HepG2 (cell line): ENCODE measurements around the gene POMT1. TPM values are rescaled to one million over a fixed set of nuclear protein-coding genes. Genes with fewer than 3 reads are reported as not detected.

ENCODE experiments used
- GLMP ChIP-seq: sonication (generic); formaldehyde crosslinking; IDR thresholded peaks from 2 replicates; pipeline ENCODE4 v1.9.0; 2021; ENCODE audit warnings: missing genetic modification reagents, mild to moderate bottlenecking, borderline replicate concordance
- HNRNPL ChIP-seq: fragments of 200-400 bp; formaldehyde crosslinking; IDR thresholded peaks from 2 replicates; pipeline ENCODE4 v1.6.1; 2017; ENCODE audit warnings: mild to moderate bottlenecking, low read depth, low read length
- HOXA5 ChIP-seq: sonication (generic); formaldehyde crosslinking; IDR thresholded peaks from 2 replicates; pipeline ENCODE4 v1.4.0; 2020; ENCODE audit warnings: missing genetic modification reagents
- MXI1 ChIP-seq: IDR thresholded peaks from 3 replicates; pipeline ENCODE4 v1.6.1; 2012; ENCODE audit warnings: low read depth, low read length, inconsistent platforms, borderline replicate concordance
- NONO ChIP-seq, 2 experiments: fragments of 450-650 bp in 1 of 2; sonication (generic) in 1 of 2; formaldehyde crosslinking in 1 of 2; IDR thresholded peaks in 1 of 2; conservative IDR thresholded peaks in 1 of 2; 2 replicates each; pipeline versions ENCODE4 v1.6.1 to v1.8.0; 2017 to 2022; ENCODE audit warnings: mild to moderate bottlenecking in 1 of 2, missing genetic modification reagents in 1 of 2, moderate library complexity in 1 of 2
- RCOR2 ChIP-seq: IDR thresholded peaks from 2 replicates; pipeline ENCODE4 v1.6.1; 2016; ENCODE audit warnings: missing biosample characterization, missing genetic modification reagents
- REL ChIP-seq: sonication (generic); formaldehyde crosslinking; conservative IDR thresholded peaks from 2 replicates; pipeline ENCODE4 v1.8.0; 2022; ENCODE audit warnings: mild to moderate bottlenecking, missing genetic modification reagents, moderate library complexity
- REPIN1 ChIP-seq: sonication (generic); formaldehyde crosslinking; IDR thresholded peaks from 2 replicates; pipeline ENCODE4 v1.8.0; 2022; ENCODE audit warnings: missing genetic modification reagents, low read depth, mild to moderate bottlenecking, borderline replicate concordance
- SIX4 ChIP-seq: sonication (generic); formaldehyde crosslinking; IDR thresholded peaks from 2 replicates; pipeline ENCODE4 v1.4.0; 2020; ENCODE audit warnings: missing genetic modification reagents
- SRF ChIP-seq: IDR thresholded peaks from 2 replicates; pipeline ENCODE4 v1.6.1; 2011; ENCODE audit warnings: mild to moderate bottlenecking, low read depth, low read length, moderate library complexity
- TBX2 ChIP-seq: sonication (generic); formaldehyde crosslinking; IDR thresholded peaks from 2 replicates; pipeline ENCODE4 v1.5.0; 2020; ENCODE audit warnings: missing genetic modification reagents, mild to moderate bottlenecking, borderline replicate concordance
- TCF7L2 ChIP-seq: IDR thresholded peaks from 2 replicates; pipeline ENCODE4 v1.6.1; 2011; ENCODE audit warnings: mild to moderate bottlenecking, low read depth, low read length, moderate library complexity
- ZNF407 ChIP-seq: sonication (generic); formaldehyde crosslinking; IDR thresholded peaks from one replicate; pipeline ENCODE4 v1.5.1; 2020; ENCODE audit warnings: mild to moderate bottlenecking, missing genetic modification reagents; ENCODE audit errors: not compliant biosample characterization
- ZNF446 ChIP-seq: sonication (generic); formaldehyde crosslinking; IDR thresholded peaks from 2 replicates; pipeline ENCODE4 v1.5.0; 2020; ENCODE audit warnings: mild to moderate bottlenecking, missing genetic modification reagents
- ZNF496 ChIP-seq: sonication (generic); formaldehyde crosslinking; IDR thresholded peaks from 2 replicates; pipeline ENCODE4 v1.8.1; 2023; ENCODE audit warnings: mild to moderate bottlenecking, moderate library complexity, missing genetic modification reagents; ENCODE audit not compliant: insufficient replicate concordance
- ZNF597 ChIP-seq: sonication (generic); formaldehyde crosslinking; IDR thresholded peaks from 2 replicates; pipeline ENCODE4 v1.5.0; 2020; ENCODE audit warnings: missing genetic modification reagents
- ZNF7 ChIP-seq: IDR thresholded peaks from 2 replicates; pipeline ENCODE4 v1.6.1; 2016; ENCODE audit warnings: missing biosample characterization, missing genetic modification reagents
- ZNF713 ChIP-seq: sonication (generic); formaldehyde crosslinking; IDR thresholded peaks from 2 replicates; pipeline ENCODE4 v1.4.0; 2020; ENCODE audit warnings: mild to moderate bottlenecking, missing genetic modification reagents
- ZSCAN29 ChIP-seq: sonication (generic); formaldehyde crosslinking; conservative IDR thresholded peaks from 2 replicates; pipeline ENCODE4 v1.4.0; 2020; ENCODE audit warnings: mild to moderate bottlenecking, missing genetic modification reagents
- polyA plus RNA-seq, 8 experiments: library from polyadenylated mRNA; depleted of rRNA in 3 of 8; stranded (reverse) in 7 of 8; unstranded in 1 of 8; fragments of >200 nt; fragmentation: Illumina TruSeq in 4 of 8; extraction: Trizol in 4 of 8; gene quantifications; 2 replicates each; pipeline versions ENCODE4 v1.2.1 to v1.2.3, GENCODE V29; 2011 to 2016; ENCODE audit warnings: low read depth in 4 of 8, missing spikeins in 1 of 8, mixed read lengths in 1 of 8; ENCODE audit not compliant: insufficient read depth in 1 of 8
- total RNA-seq, 5 experiments: library from RNA; depleted of rRNA; stranded (reverse); fragments of >200 nt; fragmentation: Illumina TruSeq; extraction: Trizol; gene quantifications; 2 replicates each; pipeline ENCODE4 v1.2.3, GENCODE V29; 2016; ENCODE audit warnings: low read depth in 1 of 5

Gene POMT1
- total and polyA plus RNA-seq, 2 of the 13 experiments (the other 11 are each of a cell fraction or from before 2014, with no cell fraction given): 21.6 to 22.7 TPM

GRCh38 chr9:131502781-131503625, at the start of gene POMT1 (continued):
- TF ChIP-seq GLMP (CRISPR knock-in tag): no peak
- TF ChIP-seq ZNF713 (CRISPR knock-in tag): 0 out of 2 replicates have a peak, but pooled peaks have one; percentile 89
- 0 out of 2 replicates have a peak, but pooled peaks have one; percentile 17 for TF ChIP-seq REPIN1
- no peak for TF ChIP-seq ZNF597 (CRISPR knock-in tag)
- TF ChIP-seq RCOR2: no peak
- TF ChIP-seq NONO (IDR thresholded peaks at IDR 0.05): no peak
- TF ChIP-seq NONO (CRISPR knock-in tag; conservative IDR thresholded peaks at IDR 0.05): peak; percentile 89
- no peak for TF ChIP-seq HOXA5 (CRISPR knock-in tag)
- TF ChIP-seq ZNF407: peak; percentile 95
- no peak for TF ChIP-seq REL
- no peak for TF ChIP-seq ZSCAN29 (CRISPR knock-in tag)
- no peak for TF ChIP-seq TCF7L2
- TF ChIP-seq MXI1: peak; percentile 13; the same call in 1 of the 3 replicates
- TF ChIP-seq SRF: peak; percentile 96
- TF ChIP-seq ZNF7: no peak
- TF ChIP-seq ZNF446 (CRISPR knock-in tag): 0 out of 2 replicates have a peak, but pooled peaks have one; percentile 70
- no peak for TF ChIP-seq SIX4 (CRISPR knock-in tag)
- TF ChIP-seq TBX2 (CRISPR knock-in tag): peak; percentile 13; the same call in 1 of the 2 replicates
- TF ChIP-seq HNRNPL: no peak
- no peak for TF ChIP-seq ZNF496
